ENCODE data around the gene ERP27. TPM values are rescaled to one million over a fixed set of nuclear protein-coding genes. Genes with fewer than 3 reads are reported as not detected.

Gene ERP27
- total RNA-seq, 1 donor, result 0.18 TPM

DNA sequence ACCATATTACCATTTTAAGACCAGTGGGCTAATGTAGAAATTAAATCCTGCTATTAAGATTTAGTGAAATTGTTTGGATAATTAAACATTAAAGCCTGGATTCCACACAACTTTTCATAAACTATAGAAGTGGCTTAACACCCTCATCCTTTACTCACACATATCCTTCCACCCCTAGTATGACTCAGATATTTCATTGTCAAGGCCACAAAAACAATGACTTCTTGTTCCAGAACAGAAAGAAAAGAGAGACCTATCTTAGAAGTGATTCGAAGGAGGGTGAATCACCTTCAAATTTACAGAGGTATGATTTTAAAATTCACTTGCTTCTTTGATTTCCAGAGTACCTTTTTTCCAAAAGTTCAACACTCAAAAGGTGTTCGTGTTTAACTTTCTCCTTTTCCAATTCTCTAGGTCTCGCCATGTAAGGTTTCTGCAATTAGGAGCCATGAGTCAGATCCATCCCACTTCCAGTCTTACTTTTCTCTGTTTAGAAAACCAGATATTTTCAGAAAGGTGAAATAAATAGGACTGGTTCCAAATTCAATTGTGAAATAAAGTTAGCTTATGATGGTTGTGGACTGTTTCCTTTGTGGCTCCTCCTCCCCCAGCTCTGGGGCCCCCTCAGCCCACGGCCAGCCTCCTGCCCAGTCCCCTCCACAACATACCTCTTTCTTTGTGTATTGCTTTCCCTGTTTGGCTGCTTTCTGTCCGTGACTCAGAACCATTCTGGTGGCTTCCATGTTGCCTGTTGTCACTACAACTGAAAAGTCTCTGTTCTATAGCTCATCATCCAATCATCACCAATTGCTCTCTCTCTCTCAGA, 28.0 kb downstream of the ERP27 start:
- no peak overlapping the region for H3K4me3 ChIP-seq (ENCODE audit: low read depth, low read length)
- peak; percentile 37 for DNase-seq (ENCODE audit: low read depth)
- TF ChIP-seq, protein P1, sequence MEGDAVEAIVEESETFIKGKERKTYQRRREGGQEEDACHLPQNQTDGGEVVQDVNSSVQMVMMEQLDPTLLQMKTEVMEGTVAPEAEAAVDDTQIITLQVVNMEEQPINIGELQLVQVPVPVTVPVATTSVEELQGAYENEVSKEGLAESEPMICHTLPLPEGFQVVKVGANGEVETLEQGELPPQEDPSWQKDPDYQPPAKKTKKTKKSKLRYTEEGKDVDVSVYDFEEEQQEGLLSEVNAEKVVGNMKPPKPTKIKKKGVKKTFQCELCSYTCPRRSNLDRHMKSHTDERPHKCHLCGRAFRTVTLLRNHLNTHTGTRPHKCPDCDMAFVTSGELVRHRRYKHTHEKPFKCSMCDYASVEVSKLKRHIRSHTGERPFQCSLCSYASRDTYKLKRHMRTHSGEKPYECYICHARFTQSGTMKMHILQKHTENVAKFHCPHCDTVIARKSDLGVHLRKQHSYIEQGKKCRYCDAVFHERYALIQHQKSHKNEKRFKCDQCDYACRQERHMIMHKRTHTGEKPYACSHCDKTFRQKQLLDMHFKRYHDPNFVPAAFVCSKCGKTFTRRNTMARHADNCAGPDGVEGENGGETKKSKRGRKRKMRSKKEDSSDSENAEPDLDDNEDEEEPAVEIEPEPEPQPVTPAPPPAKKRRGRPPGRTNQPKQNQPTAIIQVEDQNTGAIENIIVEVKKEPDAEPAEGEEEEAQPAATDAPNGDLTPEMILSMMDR (IDR thresholded peaks at IDR 0.05; ENCODE audit: insufficient read depth, low read length), result no peak

DNA sequence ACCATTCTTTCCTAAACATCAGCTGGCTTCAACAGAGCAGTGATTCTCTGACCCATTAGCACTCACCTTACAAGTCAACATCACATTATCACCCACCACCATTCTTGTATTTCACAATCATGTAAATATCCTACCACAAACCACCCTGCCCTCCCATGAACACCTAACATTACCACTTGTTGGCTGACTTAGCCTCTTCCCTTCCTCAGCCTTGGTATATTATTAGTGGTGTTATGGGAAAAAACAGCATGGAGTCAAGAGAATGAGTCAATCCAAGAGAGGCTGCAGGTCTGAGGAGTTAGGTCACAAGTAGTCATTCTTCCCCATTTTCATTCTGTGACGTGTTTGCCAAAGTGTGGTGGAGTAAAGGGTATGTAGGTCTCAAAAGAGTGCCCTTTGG, 30.4 kb downstream of the ERP27 start:
- no peak overlapping the region for H3K4me3 ChIP-seq (ENCODE audit: low read depth, low read length)
- TF ChIP-seq, protein P1 (IDR thresholded peaks at IDR 0.05; ENCODE audit: insufficient read depth, low read length), result no peak
- no peak for DNase-seq (ENCODE audit: low read depth)

DNA sequence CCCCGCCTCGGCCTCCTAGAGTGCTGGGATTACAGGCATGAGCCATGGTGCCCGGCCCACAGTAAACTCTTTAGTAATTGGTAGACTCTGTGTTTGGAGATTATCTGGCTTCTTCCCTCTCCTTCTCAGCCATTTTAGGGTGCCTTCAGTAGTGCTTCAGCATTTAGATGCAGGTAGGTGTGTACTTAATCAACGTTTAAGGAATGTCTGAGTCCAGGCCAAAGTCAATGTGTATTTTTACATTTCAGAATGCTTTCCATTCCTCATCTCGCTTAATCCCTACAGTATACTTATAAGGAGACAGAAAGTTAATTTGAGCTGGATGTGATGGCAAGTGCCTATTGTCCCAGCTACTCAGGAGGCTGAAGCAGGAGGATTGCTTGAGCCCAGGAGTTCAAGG, 32.2 kb downstream of the ERP27 start:
- TF ChIP-seq, protein P1 (IDR thresholded peaks at IDR 0.05; ENCODE audit: insufficient read depth, low read length), result no peak
- no peak for DNase-seq (ENCODE audit: low read depth)
- no peak overlapping the region for H3K4me3 ChIP-seq (ENCODE audit: low read depth, low read length)

DNA sequence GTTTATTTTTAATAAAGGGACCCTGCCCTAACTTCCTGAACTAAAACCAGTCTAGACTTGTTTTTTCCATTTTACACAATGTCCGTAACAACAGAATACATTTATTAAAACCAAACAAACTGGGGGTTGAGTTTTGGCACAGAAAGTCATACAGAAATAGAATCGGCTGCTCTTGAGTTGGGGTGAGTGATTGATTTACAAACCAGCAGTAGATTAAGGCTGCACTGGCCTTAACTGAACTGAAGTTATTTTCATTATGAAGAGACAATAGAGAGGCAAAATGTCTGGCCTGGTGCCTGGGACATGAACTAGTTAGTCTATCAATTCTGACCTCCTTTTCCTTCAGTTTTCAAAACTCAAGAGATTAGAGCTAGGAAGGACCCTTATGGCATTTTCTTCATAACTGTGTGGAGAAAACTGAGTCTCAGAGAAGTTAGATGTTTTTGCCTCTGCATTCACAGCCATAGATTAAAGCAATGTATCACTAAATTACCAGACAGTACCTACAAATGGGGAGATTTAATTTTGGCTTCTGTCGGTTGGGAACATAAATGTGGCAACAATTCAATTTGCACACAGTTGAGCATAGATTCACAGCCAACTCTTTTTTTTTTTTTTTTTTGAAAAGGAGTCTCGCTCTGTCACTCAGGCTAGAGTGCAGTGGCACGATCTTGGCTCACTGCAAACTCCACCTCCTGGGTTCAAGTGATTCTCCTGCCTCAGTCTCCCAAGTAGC, 32.9 kb downstream of the ERP27 start:
- TF ChIP-seq, protein P1 (IDR thresholded peaks at IDR 0.05; ENCODE audit: insufficient read depth, low read length), result no peak
- DNase-seq (ENCODE audit: low read depth), result peak; percentile 64

DNA sequence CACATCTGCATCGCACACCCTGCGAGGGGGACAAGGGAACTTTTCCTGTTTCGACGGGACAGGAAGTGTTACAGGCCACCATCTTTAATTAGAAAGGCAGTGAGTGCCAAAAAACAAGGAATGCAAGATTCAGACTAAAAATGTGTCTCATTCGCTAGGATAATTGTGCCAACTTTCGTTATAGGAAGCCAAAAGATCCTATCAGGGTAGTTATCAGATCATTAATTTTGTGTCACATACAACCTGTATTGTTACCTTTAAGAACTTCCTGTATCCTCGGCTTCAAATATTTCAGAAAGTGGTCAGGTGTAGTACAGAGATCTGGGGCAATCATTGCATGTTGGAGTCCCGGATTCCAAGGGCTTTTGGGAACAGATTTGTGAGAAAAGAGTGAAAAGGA, 33.5 kb downstream of the ERP27 start:
- no peak for DNase-seq (ENCODE audit: low read depth)
- TF ChIP-seq, protein P1 (IDR thresholded peaks at IDR 0.05; ENCODE audit: insufficient read depth, low read length), result no peak

More for the DNA sequence above, 32.9 kb downstream of the ERP27 start:
- H3K4me3 ChIP-seq (ENCODE audit: low read depth, low read length), result no peak overlapping the region

DNA sequence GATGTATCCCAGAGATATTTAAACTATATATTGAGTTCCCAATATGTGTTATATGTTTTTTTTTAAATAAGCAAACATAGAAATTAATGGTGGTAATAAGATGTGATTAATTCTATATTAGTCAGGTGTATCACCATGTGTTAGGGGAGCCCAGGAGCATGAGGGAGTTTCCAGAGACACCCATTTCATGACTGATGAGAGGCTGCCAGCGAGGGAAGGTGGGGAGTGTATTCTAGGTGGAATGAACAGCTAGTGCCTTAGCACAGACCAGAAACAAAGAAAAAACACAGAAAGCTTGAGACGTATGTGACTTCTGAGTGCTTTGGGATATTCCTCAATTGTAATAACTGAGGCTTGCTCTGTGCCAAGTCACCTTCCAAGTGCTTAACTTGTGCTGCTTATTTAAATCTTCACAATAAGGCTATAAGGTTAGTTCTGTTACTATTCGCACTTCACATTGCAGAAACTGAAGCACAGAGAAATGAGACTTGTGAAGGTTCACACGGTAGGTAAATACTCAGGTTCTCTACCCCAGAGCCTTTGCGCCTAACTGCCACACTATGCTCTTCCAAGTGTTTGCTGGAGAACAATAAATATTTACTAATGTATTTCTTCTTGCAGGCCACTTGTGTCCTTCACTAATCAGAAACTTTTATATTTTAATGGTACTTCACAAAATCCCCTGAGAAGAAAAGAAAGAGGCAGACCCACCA, 34.8 kb downstream of the ERP27 start:
- H3K4me3 ChIP-seq (ENCODE audit: low read depth, low read length), result no peak overlapping the region
- TF ChIP-seq, protein P1 (IDR thresholded peaks at IDR 0.05; ENCODE audit: insufficient read depth, low read length), result no peak
- no peak for DNase-seq (ENCODE audit: low read depth)

More for the DNA sequence above, 33.5 kb downstream of the ERP27 start:
- no peak overlapping the region for H3K4me3 ChIP-seq (ENCODE audit: low read depth, low read length)
